Testis (tissue), 3 donors: ENCODE data around the gene PRKCA. TPM values are rescaled to one million over a fixed set of nuclear protein-coding genes. Genes with fewer than 3 reads are reported as not detected.

Source experiments
- DNase-seq: peaks from one replicate; pipeline ENCODE4 v3.0.0-alpha.2; 2019
- H3K27ac ChIP-seq, 2 donors: fragments of 200-600 bp; sonication (generic); one replicate each; pipeline ENCODE4 v1.5.1; 2019
- H3K27me3 ChIP-seq: fragments of 200-600 bp; sonication (generic); one replicate; pipeline ENCODE4 v1.5.1; 2019
- H3K36me3 ChIP-seq: fragments of 200-600 bp; sonication (generic); one replicate; pipeline ENCODE4 v1.5.1; 2017; ENCODE audit warnings: low read depth; ENCODE audit errors: missing control alignments
- H3K4me1 ChIP-seq: fragments of 200-600 bp; sonication (generic); one replicate; pipeline ENCODE4 v1.5.1; 2019
- H3K4me3 ChIP-seq, 2 donors: fragments of 200-600 bp; sonication (generic); one replicate each; pipeline ENCODE4 v1.5.1; 2017 to 2019
- H3K9me3 ChIP-seq: fragments of 200-600 bp; sonication (generic); one replicate; pipeline ENCODE4 v1.5.1; 2017
- POLR2A ChIP-seq: fragments of 450-650 bp; IDR thresholded peaks from one replicate; pipeline ENCODE4 v1.6.1; 2017; ENCODE audit warnings: antibody characterized with exemption, mild to moderate bottlenecking, moderate library complexity
- WGBS, 2 donors: methylation state at CpG; one replicate each; pipeline ENCODE4 v1.1.5; 2018; 5-methylcytosine and 5-hydroxymethylcytosine counted together
- intact Hi-C: fragments of 100-400 bp; cut with DNase I; formaldehyde crosslinking; loops from one replicate; pipeline ENCODE4 v1.15.1; 2023; ENCODE audit warnings: low total_unique reads
- polyA plus RNA-seq: library from polyadenylated mRNA; stranded (reverse); fragments of 350-450 nt; fragmentation: Illumina TruSeq; extraction: RNeasy Lipid Tissue Mini Kit (QIAGEN cat#74804); gene quantifications from one replicate; pipeline ENCODE4 v1.2.3, GENCODE V29; 2014; ENCODE audit warnings: low read depth, low replicate concordance; ENCODE audit not compliant: insufficient read depth
- total RNA-seq, 2 donors: library from RNA; depleted of rRNA; stranded (reverse); fragments of >200 nt; gene quantifications; one replicate each; pipeline ENCODE4 v1.2.3, GENCODE V29; 2016
- TF ChIP-seq, protein P1 (sequence below), 3 experiments: fragments of 450-650 bp in 2 of 3; fragments of 200-600 bp in 1 of 3; sonication (generic) in 1 of 3; IDR thresholded peaks; one replicate each; pipeline ENCODE4 v1.5.1; 2016 to 2019; ENCODE audit warnings: antibody characterized with exemption in 3 of 3, mild to moderate bottlenecking in 2 of 3, moderate library complexity in 1 of 3

PRKCA gene
- total and polyA plus RNA-seq, 3 donors from 2014 or later, result 6.8 to 22.9 (median 15.4) TPM

DNA sequence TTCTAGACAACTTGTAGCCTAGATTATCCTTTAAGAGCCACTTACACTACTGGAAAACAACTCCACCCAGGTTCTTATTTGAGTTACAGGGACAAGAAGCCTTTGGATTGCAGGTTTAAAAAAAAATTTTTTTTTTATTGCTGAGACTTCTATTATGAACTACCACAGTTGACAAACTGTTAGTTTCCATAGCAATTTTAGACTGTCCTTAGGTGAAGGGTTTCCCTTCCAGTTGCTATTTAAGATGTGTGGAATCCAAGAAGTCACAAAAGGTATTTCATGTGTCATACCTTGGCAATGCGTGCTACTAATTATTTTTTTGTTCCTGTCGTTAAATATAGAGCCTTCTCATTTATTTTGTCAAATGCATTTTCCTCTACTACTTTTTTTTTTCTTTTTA lies 253.2 kb downstream of the PRKCA start:
- H3K27me3 ChIP-seq, result no peaks in the 10 kb centered on the region
- intact Hi-C loops, result no loop called here
- no peak for DNase-seq
- H3K4me3 ChIP-seq, result no peak overlapping the region
- H3K27ac ChIP-seq, result no peak overlapping the region
- no peaks in the 10 kb centered on the region for H3K4me1 ChIP-seq
- TF ChIP-seq POLR2A, result no peak
- TF ChIP-seq, protein P1, sequence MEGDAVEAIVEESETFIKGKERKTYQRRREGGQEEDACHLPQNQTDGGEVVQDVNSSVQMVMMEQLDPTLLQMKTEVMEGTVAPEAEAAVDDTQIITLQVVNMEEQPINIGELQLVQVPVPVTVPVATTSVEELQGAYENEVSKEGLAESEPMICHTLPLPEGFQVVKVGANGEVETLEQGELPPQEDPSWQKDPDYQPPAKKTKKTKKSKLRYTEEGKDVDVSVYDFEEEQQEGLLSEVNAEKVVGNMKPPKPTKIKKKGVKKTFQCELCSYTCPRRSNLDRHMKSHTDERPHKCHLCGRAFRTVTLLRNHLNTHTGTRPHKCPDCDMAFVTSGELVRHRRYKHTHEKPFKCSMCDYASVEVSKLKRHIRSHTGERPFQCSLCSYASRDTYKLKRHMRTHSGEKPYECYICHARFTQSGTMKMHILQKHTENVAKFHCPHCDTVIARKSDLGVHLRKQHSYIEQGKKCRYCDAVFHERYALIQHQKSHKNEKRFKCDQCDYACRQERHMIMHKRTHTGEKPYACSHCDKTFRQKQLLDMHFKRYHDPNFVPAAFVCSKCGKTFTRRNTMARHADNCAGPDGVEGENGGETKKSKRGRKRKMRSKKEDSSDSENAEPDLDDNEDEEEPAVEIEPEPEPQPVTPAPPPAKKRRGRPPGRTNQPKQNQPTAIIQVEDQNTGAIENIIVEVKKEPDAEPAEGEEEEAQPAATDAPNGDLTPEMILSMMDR (IDR thresholded peaks at IDR 0.05), result no peak
- H3K9me3 ChIP-seq, result no peaks in the 10 kb centered on the region
- WGBS, 2 donors, result 74 to 87% methylated on average over 2 of the region's 2 CpGs
- H3K36me3 ChIP-seq, result no peaks in the 10 kb centered on the region

DNA sequence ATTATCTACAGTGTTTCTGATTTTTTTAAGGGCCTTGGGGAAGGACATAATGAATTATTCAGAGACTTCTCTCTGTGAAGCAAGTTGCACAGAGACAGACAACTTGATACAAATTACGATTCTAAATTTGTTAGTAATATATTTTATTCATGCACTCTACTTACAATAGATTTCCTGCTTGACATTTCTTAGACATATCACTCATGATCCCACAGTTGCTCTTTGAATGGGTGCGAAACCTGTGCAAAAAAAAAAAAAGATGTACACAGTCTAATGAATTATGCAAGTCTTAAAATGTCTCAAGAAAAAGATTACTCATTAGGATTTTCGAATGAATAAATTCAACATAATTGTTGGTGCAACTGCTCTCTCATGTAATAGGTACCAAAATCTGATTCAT lies 254.8 kb downstream of the PRKCA start:
- 88 to 95% methylated on average over 3 of the region's 3 CpGs for WGBS, 2 donors
- intact Hi-C loops, result no loop called here
- Histone ChIP-seq H3K27ac (no peak overlapping the region), H3K36me3 (no peaks in the 10 kb centered on the region), H3K9me3 (no peaks in the 10 kb centered on the region), H3K4me3 (no peak overlapping the region), H3K27me3 (no peaks in the 10 kb centered on the region), H3K4me1 (no peaks in the 10 kb centered on the region)
- DNase-seq, result no peak
- TF ChIP-seq, protein P1 (IDR thresholded peaks at IDR 0.05), result no peak
- no peak for TF ChIP-seq POLR2A

DNA sequence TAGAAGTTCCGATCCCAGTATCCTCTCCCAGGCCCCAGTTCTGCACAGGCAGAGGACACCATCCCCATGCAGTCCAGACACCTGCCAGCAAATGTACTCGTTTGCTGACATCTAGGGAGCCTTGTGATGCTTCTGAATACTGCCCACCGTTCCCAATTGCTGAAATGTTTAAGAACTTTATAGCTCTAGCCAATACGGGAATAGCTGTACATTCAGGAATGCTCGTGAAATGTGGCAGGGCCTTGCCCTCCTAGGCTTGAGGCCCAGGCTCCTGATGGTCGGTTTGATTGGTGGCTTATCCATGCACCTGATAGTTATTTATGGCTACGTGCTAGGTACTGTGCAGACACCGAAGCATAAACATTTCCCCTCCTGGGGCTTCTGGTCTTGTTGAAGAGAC lies 255.5 kb downstream of the PRKCA start:
- no peak for DNase-seq
- WGBS, 2 donors, result 83 to 92% methylated on average over 8 of the region's 8 CpGs
- Histone ChIP-seq H3K27ac (no peak overlapping the region), H3K4me3 (no peak overlapping the region), H3K4me1 (no peaks in the 10 kb centered on the region), H3K27me3 (no peaks in the 10 kb centered on the region), H3K9me3 (no peaks in the 10 kb centered on the region), H3K36me3 (no peaks in the 10 kb centered on the region)
- intact Hi-C loops, result no loop called here
- no peak for TF ChIP-seq POLR2A
- TF ChIP-seq, protein P1 (IDR thresholded peaks at IDR 0.05), result no peak

GRCh38 chr17:66560691-66561090 lies 258.3 kb downstream of the PRKCA start:
- DNase-seq, result no peak
- H3K4me3 ChIP-seq, result no peak overlapping the region
- no peaks in the 10 kb centered on the region for H3K27me3 ChIP-seq
- TF ChIP-seq, protein P1 (IDR thresholded peaks at IDR 0.05), result no peak
- no peak for TF ChIP-seq POLR2A
- no peak overlapping the region for H3K27ac ChIP-seq
- 86 to 94% methylated on average over 7 of the region's 7 CpGs for WGBS, 2 donors
- H3K36me3 ChIP-seq, result no peaks in the 10 kb centered on the region
- H3K9me3 ChIP-seq, result no peaks in the 10 kb centered on the region
- H3K4me1 ChIP-seq, result no peaks in the 10 kb centered on the region
- intact Hi-C loops, result no loop called here

DNA sequence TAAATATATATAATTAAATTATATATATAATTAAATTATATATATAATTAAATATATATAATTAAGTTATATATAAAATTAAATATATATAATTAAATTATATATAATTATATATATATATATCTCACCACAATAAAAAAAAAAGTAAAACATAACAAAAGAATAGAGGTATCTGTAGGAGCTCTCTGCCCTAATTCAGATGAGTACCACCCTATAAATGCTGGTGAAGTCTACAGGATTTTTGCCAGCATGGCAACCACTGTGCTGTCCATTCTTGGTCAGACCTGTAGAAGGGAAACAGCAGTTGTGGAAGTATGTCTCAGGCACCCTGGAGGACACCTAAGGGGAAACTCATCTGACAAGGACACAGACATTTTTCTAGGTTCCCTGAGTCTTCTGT lies 259.7 kb downstream of the PRKCA start:
- TF ChIP-seq, protein P1 (IDR thresholded peaks at IDR 0.05), result no peak
- no peak for TF ChIP-seq POLR2A
- no peaks in the 10 kb centered on the region for H3K27me3 ChIP-seq
- intact Hi-C loops, result no loop called here

More for the DNA sequence above, 259.7 kb downstream of the PRKCA start:
- H3K4me3 ChIP-seq, result no peak overlapping the region
- H3K4me1 ChIP-seq, result no peaks in the 10 kb centered on the region
- DNase-seq, result no peak
- H3K36me3 ChIP-seq, result no peaks in the 10 kb centered on the region
- H3K27ac ChIP-seq, result no peak overlapping the region
- no peaks in the 10 kb centered on the region for H3K9me3 ChIP-seq
